Caco-2 (cell line): ENCODE data around the gene PRDM5. TPM values are rescaled to one million over a fixed set of nuclear protein-coding genes. Genes with fewer than 3 reads are reported as not detected.

Experiments used
- BruUV-seq: library from RNA; stranded (reverse); fragments of 400-500 nt; replicated peaks from 2 replicates; lab custom pipeline; 2021; lab: Mats Ljungman, UMichigan
- CTCF ChIA-PET: fragments of 300-600 bp; sonication (Branson Sonifier 250); formaldehyde crosslinking; loops from one replicate; lab custom pipeline; 2022; ENCODE audit warnings: antibody characterized with exemption; lab: Charles Lee
- POLR2A ChIA-PET: fragments of 300-600 bp; sonication (Branson Sonifier 250); formaldehyde crosslinking; loops from one replicate; lab custom pipeline; 2022; ENCODE audit warnings: antibody characterized with exemption; lab: Charles Lee
- DNase-seq, 2 experiments: peaks; one replicate each; pipeline versions ENCODE4 v3.0.0 to v3.0.0-alpha.2; 2020 to 2022
- H3K27me3 ChIP-seq: replicated peaks from 2 replicates; pipeline ENCODE4 v1.6.0; 2011; ENCODE audit warnings: low read length; ENCODE audit not compliant: control insufficient read depth, insufficient read depth
- H3K36me3 ChIP-seq: 2 replicates; pipeline ENCODE4 v1.5.1; 2011; ENCODE audit warnings: low read length; ENCODE audit not compliant: control insufficient read depth, insufficient read depth
- H3K4me1 ChIP-seq: fragments of 250-450 bp; sonication (Bioruptor Pico); 2 replicates; pipeline ENCODE4 v1.5.1; 2020; ENCODE audit warnings: mild to moderate bottlenecking
- H3K4me3 ChIP-seq: 2 replicates; pipeline ENCODE4 v1.5.1; 2011; ENCODE audit warnings: low read depth, mild to moderate bottlenecking, control low read depth, low read length
- H3K9me3 ChIP-seq: fragments of 250-450 bp; sonication (Bioruptor Pico); 2 replicates; pipeline ENCODE4 v1.5.1; 2020; ENCODE audit warnings: mild to moderate bottlenecking, moderate library complexity
- H3K27ac Mint-ChIP-seq: one replicate; pipeline ENCODE4 v1.8.0; 2022; ENCODE audit warnings: mixed read lengths; ENCODE audit not compliant: unreplicated experiment
- H3K27me3 Mint-ChIP-seq: one replicate; pipeline ENCODE4 v1.8.0; 2022; ENCODE audit warnings: mixed read lengths; ENCODE audit not compliant: insufficient read depth, unreplicated experiment
- H3K36me3 Mint-ChIP-seq: one replicate; pipeline ENCODE4 v1.8.0; 2022; ENCODE audit warnings: mild to moderate bottlenecking, mixed read lengths; ENCODE audit not compliant: insufficient read depth, unreplicated experiment
- H3K4me1 Mint-ChIP-seq: one replicate; pipeline ENCODE4 v1.8.0; 2022; ENCODE audit warnings: low read depth, mixed read lengths; ENCODE audit not compliant: unreplicated experiment
- H3K4me3 Mint-ChIP-seq: one replicate; pipeline ENCODE4 v1.8.0; 2022; ENCODE audit warnings: mild to moderate bottlenecking, moderate library complexity, mixed read lengths; ENCODE audit not compliant: unreplicated experiment
- H3K9me3 Mint-ChIP-seq: one replicate; pipeline ENCODE4 v1.8.0; 2022; ENCODE audit warnings: mixed read lengths; ENCODE audit not compliant: unreplicated experiment
- intact Hi-C: fragments of 100-400 bp; cut with micrococcal nuclease; formaldehyde crosslinking; loops from one replicate; pipeline ENCODE4 v1.10.0; 2022; ENCODE audit not compliant: unreplicated experiment
- total RNA-seq: library from RNA; stranded (reverse); gene quantifications from 2 replicates; pipeline ENCODE4 v1.2.3, GENCODE V29; 2022
- TF ChIP-seq, protein P1 (sequence below), 2 experiments: fragments of 200-600 bp in 1 of 2; IDR thresholded peaks; 1 replicate in 1 of 2; 2 replicates in 1 of 2; pipeline versions ENCODE4 v1.5.1 to v1.8.0; 2011 to 2022; ENCODE audit warnings: antibody characterized with exemption in 1 of 2, control low read depth in 1 of 2, inconsistent platforms in 1 of 2, low read depth in 1 of 2, low read length in 1 of 2, mild to moderate bottlenecking in 1 of 2, moderate library complexity in 1 of 2; ENCODE audit not compliant: insufficient read depth in 1 of 2, severe bottlenecking in 1 of 2, unreplicated experiment in 1 of 2

The PRDM5 gene
- total RNA-seq, 1 experiment from 2014 or later: 14.3 TPM

- ChIA-PET CTCF (no interaction called here), POLR2A (no interaction called here)
- BruUV-seq: no TSS peak
- TF ChIP-seq, protein P1, sequence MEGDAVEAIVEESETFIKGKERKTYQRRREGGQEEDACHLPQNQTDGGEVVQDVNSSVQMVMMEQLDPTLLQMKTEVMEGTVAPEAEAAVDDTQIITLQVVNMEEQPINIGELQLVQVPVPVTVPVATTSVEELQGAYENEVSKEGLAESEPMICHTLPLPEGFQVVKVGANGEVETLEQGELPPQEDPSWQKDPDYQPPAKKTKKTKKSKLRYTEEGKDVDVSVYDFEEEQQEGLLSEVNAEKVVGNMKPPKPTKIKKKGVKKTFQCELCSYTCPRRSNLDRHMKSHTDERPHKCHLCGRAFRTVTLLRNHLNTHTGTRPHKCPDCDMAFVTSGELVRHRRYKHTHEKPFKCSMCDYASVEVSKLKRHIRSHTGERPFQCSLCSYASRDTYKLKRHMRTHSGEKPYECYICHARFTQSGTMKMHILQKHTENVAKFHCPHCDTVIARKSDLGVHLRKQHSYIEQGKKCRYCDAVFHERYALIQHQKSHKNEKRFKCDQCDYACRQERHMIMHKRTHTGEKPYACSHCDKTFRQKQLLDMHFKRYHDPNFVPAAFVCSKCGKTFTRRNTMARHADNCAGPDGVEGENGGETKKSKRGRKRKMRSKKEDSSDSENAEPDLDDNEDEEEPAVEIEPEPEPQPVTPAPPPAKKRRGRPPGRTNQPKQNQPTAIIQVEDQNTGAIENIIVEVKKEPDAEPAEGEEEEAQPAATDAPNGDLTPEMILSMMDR (IDR thresholded peaks at IDR 0.05; ENCODE audit: insufficient read depth in 1 of 2, low read depth in 1 of 2, low read length in 1 of 2, severe bottlenecking in 1 of 2, unreplicated experiment in 1 of 2): no peak
- Mint-ChIP-seq H3K9me3 (no peaks in the 10 kb centered on the region), H3K27me3 (no peaks in the 10 kb centered on the region), H3K4me3 (no peak overlapping the region), H3K4me1 (no peaks in the 10 kb centered on the region), H3K36me3 (no peaks in the 10 kb centered on the region), H3K27ac (no peak overlapping the region)
- Histone ChIP-seq H3K9me3 (no peaks in the 10 kb centered on the region), H3K36me3 (no peaks in the 10 kb centered on the region), H3K4me1 (no peaks in the 10 kb centered on the region), H3K4me3 (no peak overlapping the region), H3K27me3 (no peaks in the 10 kb centered on the region)
- DNase-seq: no peak
- intact Hi-C loops: no loop called here
Observed at GRCh38 chr4:120855307-120856001, 67.1 kb downstream of the PRDM5 start.

DNA sequence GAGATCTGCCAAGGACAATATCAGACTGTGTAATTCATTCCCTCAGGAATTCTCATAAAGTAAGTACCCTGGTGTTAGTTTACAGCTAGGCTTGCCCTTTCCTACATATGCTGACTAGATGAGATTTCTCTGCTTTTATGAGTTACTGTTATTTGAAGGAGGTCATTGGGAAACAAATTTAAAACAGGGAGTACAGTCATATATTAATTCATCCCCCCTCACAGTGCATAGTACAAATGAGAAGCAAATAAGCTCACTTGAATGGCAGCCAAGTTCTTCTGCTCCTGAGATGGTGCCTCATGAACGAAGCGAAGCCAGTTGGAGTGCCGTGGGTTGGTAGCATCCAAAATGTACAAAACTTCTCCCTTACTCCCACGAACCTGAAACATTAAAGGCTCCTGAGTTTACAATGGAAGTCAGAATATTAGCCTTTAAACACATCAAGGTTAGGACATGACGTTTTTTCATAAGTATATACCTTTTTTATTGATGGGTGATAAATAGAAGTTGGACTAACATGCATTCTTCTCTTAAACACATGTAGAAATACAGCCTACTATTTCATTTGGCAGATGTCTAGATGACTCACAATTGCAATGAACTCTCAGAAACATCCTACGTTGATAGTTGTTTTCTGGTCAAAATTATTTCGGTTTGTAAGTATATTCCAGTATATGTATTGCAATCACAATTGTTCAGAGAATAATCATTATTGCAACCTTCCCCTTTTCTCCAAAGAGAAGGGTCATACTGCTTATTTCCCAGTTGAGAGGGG, 69.2 kb downstream of the PRDM5 start:
- H3K4me1 ChIP-seq: no peaks in the 10 kb centered on the region
- H3K27me3 ChIP-seq: no peaks in the 10 kb centered on the region
- intact Hi-C loops: no loop called here
- TF ChIP-seq, protein P1 (IDR thresholded peaks at IDR 0.05; ENCODE audit: insufficient read depth in 1 of 2, low read depth in 1 of 2, low read length in 1 of 2, severe bottlenecking in 1 of 2, unreplicated experiment in 1 of 2): no peak
- no TSS peak for BruUV-seq
- CTCF ChIA-PET: no interaction called here
- no peak overlapping the region for H3K27ac Mint-ChIP-seq
- DNase-seq: no peak
- H3K4me3 ChIP-seq: no peak overlapping the region
- no peaks in the 10 kb centered on the region for H3K4me1 Mint-ChIP-seq
- H3K36me3 ChIP-seq: no peaks in the 10 kb centered on the region
- H3K9me3 ChIP-seq: no peaks in the 10 kb centered on the region
- no peaks in the 10 kb centered on the region for H3K27me3 Mint-ChIP-seq
- no peaks in the 10 kb centered on the region for H3K9me3 Mint-ChIP-seq
- no peak overlapping the region for H3K4me3 Mint-ChIP-seq
- no peaks in the 10 kb centered on the region for H3K36me3 Mint-ChIP-seq
- POLR2A ChIA-PET: no interaction called here

DNA sequence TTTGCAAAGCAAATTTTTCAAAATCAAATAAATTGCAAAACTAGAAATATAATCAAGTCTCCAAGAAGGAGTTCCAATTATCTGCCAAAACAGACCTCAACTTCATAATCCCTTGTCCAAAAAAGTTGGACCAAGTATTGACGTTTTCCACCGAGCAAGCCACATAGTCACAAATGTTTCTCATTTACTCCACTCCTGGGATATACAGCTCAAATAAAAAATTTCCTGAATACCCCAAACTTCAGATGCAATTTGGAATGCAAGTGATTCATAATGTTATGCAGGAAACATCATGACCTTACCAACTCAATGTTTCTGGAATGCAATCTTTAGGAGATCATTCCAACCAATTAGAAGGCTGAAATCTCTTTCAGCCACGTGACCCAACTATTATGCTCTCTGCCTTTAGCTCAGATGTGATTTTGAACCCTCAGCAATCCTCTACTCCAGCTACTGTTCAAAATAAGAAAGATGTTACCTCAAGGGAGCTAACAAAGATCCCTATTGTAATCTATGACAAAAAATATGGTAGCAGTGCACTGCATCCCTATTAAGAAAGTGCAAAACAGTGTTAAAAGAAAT, 72.4 kb downstream of the PRDM5 start:
- TF ChIP-seq, protein P1 (IDR thresholded peaks at IDR 0.05; ENCODE audit: insufficient read depth in 1 of 2, low read depth in 1 of 2, low read length in 1 of 2, severe bottlenecking in 1 of 2, unreplicated experiment in 1 of 2): no peak
- BruUV-seq: no TSS peak
- H3K4me3 Mint-ChIP-seq: no peak overlapping the region
- H3K36me3 Mint-ChIP-seq: no peaks in the 10 kb centered on the region
- DNase-seq: no peak
- ChIA-PET POLR2A (no interaction called here), CTCF (no interaction called here)
- no peaks in the 10 kb centered on the region for H3K36me3 ChIP-seq
- no peaks in the 10 kb centered on the region for H3K9me3 Mint-ChIP-seq
- H3K27me3 ChIP-seq: no peaks in the 10 kb centered on the region
- no peaks in the 10 kb centered on the region for H3K4me1 Mint-ChIP-seq
- no peak overlapping the region for H3K27ac Mint-ChIP-seq
- H3K27me3 Mint-ChIP-seq: no peaks in the 10 kb centered on the region
- no peak overlapping the region for H3K4me3 ChIP-seq
- no peaks in the 10 kb centered on the region for H3K9me3 ChIP-seq
- H3K4me1 ChIP-seq: no peaks in the 10 kb centered on the region
- intact Hi-C loops: no loop called here
